ENCODE data around the gene DYNC1LI1. TPM values are rescaled to one million over a fixed set of nuclear protein-coding genes. Genes with fewer than 3 reads are reported as not detected.
"Not testable (repeated sequence)": the region's sequence is repeated elsewhere in the genome, so short reads cannot be mapped to it uniquely, and the experiment has no call there.

DYNC1LI1 gene
- total RNA-seq, 1 donor from 2014 or later: 38.6 TPM

DNA sequence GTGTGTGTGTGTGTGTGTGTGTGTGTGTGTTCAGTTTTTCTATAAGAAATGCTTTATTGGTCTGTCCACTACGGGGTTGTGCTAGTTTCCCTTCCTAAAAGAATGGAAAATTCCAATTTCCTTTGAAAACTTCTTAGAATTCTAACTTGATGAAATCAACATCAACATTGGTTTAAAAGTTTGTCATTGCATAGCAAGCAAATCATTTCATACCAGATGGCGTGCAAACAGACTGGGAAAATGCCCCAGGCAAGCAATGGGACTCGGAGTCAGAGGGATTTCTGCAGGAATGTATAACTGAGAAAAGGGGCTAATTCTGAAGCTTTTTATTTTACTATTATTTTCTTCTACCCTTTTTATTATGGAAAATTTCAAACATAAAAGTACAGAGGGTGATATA, 13.1 kb upstream of the DYNC1LI1 start:
- no peak for DNase-seq (ENCODE audit: low read depth in 2 of 2)

DNA sequence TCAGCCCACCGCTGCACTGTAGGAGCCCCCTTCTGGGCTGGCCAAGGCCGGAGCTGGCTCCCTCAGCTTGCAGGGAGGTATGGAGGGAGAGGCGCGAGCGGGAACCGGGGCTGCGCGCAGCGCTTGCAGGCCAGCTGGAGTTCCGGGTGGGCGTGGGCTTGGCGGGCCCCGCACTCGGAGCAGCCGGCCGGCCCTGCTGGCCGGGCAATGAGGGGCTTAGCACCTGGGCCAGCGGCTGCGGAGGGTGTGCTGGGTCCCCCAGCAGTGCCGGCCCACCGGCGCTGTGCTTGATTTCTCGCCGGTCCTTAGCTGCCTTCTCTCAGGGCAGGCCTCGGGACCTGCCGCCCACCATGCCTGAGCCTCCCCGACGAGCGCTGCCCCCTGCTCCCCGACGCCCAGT, 8.0 kb upstream of the DYNC1LI1 start:
- not testable (repeated sequence) for DNase-seq (ENCODE audit: low read depth in 2 of 2)

DNA sequence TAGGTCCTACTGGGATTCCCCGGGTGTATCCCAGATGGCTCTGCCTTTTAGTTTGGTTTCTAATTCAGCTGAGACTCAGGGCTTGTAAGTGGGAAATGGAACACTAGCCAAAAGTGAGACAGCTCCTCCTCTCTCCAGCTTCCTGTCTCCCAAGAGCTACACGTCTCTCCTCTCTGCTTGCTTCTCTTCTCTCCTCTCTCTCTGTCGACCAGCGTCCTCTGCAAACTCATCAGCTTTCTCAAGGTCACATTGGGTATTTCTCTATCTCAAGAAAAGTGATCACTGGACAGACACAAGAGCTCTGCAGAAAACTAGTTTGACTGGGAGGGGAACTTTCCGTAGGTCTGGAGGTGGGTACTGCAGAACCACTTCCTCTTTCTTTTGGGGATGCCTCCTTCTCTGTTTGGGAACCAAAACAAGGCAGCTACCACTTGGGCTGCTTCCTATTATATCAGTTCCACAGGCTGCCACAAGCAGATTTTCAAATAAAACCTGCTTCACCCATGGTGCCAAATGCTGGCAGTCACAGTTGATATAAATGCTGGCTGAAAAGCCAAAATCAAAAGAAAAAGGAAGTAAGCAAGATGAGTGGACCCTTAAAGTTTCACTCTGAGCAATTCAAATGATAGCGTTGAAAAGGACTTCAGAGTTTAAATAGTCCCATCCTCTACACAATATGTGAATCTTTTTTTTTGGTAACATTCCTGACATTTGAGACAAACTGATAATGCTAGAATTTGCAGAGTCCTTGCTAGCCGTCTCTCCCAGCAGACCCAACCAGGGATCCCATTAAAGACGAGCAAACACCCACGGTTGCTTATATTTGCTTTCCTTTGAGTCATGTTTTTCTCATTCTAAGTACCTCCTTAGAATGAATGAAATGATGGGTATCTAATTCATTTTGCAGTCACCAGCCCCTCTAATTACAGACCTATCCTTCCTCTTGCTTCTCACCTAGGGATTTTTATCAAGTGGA, 7.2 kb upstream of the DYNC1LI1 start:
- no peak for DNase-seq (ENCODE audit: low read depth in 2 of 2)

DNA sequence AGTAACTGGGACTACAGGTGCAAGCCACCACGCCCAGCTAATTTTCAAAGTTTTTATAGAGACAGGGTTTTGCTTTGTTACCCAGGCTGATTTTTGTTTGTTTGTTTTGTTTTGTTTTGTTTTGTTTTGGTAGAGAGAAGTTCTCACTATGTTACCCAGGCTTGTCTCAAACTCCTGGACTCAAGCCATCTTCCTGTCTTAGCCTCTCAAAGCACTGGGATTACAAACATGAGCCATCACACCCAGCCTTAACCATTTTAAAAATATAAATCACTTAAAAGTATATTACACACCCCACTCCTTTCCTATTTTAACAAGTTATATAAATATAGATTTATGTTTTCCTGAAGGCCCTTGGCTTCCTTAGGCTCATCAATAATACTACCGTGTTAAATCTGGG, 6.5 kb upstream of the DYNC1LI1 start:
- DNase-seq (ENCODE audit: low read depth in 2 of 2): no peak

DNA sequence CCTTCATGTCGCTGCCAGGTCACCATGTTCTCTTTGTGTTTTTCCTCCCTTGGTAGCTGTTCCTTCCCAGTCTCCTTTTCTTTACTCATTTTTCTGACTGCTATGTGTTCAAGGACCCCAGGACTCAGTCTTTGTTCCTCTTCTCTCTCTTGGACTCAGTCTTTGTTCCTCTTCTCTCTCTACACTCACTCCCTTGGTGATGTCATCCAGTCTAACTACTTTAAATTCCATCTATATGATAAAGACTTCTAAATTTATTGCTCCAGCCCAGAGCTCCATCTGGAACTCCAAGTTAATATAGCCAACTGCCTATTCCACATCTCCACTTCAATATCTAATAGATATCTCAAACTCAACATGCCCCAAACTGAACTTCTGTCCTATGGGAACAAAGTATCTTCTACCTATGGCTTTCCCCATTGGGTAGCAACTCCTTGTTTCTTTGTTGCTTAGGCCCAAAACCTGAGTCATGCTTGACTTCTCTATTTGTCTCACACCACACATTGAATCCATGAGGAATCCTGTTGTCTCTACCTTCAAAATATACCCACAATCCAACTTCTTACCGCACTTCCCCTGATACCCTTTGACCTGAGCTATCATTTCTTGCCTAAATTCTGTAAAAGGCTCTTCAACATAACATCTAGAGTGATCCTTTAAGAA, 4.9 kb upstream of the DYNC1LI1 start:
- DNase-seq (ENCODE audit: low read depth in 2 of 2): no peak

DNA sequence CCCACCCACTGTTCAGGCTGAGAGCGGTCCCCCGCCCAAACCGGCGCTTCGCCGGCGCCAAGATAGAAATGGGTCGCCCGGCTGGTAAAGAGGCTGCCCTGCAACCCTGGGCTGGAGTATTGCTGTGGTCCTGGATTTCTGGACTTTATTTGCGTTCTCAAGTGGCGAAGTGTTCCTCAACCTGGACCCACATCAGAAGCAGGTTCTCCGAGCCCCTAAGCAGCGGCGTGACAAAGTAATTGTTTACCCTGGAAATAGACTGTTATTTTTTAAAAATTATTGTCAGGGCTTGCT, 481 bp upstream of the DYNC1LI1 start:
- DNase-seq (ENCODE audit: low read depth in 2 of 2): no peak

DNA sequence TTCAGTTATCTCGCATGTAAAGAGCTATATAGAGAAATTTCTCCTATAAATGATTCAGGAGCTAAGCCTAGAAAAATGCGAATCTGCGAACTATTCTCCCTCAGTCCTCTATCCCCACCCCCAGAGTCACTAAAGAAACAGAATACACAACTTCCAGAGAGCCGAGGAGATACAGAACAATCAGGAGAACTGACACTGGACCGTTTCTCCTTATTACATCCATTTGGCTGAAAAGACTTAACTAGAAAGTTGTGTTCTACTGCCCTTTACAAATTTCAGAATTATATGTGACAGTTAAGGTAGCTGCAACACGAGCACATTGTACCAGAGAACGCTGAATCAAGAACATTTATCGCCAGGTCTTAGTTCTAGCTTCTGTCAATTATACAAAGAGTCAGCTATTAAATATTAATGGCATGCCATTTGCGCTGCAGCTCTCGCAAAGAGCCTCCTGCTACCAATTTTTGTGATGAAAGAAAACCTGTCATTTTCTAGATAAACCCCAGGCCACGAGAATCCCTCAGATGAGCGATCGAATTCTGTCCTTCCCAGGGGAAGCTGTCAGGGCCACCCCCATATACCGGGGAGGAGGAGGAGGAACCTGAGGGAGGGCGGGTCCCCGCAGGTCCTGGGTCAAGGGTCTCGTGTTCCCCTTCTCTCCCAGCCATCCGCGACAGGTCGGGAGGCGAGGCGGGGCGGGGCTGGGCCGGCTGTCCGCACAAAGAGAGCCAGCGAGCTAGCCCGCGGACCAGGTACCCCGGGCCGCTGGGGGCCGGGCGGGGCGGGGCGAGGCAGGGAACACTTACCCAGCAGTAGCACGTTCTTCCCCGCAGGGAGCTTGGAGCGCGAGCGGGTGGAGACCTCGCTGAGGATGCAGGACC, 878 bp downstream of the DYNC1LI1 start:
- peak in 1 of 2 donors; percentile 66 for DNase-seq (ENCODE audit: low read depth in 2 of 2)

DNA sequence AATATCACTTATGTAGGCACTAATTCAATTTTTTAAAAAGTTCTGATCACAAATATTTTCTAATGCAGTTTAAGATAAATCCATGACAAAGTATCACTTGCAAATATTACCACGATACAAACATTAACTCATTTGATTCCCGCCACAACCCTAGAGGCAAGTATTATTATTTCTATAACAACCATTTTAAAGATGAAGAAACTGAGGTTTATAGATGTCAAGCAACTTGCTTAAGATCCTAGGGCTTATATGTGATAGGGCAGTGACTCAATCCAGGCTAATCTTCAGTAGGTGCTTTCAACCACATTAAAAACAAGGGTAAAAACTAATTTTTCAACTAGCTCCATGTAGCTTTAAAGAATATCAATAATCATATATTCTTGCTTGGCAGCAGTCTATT, 1.7 kb downstream of the DYNC1LI1 start:
- DNase-seq (ENCODE audit: low read depth in 2 of 2): no peak

DNA sequence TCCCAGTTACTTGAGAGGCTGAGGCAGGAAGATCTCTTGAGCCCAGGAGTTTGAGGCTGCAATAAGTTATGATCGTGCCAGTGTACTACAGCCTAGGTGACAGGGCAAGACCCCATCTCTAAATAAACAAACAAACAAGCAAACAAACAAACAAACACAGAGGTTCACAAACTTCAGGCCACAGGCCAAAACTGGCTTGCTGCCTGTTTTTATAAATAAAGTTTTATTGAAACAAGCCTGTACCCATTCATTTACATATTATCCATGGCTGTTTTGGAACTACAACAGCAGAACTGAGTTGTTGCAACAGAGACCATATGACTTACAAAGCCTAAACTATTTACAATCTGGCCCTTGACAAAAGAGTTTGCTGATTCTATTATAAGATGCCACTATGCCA, 6.5 kb downstream of the DYNC1LI1 start:
- DNase-seq (ENCODE audit: low read depth in 2 of 2): no peak

DNA sequence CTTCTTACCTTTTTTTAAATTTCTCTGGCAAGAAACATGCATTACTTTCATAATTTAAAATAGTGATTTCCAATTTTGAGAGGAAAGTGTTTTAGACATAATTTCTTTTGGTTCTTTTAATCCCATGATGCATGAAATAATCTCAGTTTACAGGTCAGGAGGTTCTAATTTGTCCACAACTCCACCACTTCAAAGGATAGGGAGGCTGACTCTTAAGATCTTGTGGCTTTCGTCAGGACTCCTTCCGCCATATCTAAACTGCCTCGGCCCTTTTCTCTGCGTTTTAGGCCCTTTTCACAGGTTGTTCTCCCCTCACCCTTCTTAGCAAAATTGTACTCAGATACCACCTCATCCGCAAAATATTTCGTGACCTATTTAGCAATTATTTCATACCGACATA, 8.0 kb downstream of the DYNC1LI1 start:
- DNase-seq (ENCODE audit: low read depth in 2 of 2): no peak

DNA sequence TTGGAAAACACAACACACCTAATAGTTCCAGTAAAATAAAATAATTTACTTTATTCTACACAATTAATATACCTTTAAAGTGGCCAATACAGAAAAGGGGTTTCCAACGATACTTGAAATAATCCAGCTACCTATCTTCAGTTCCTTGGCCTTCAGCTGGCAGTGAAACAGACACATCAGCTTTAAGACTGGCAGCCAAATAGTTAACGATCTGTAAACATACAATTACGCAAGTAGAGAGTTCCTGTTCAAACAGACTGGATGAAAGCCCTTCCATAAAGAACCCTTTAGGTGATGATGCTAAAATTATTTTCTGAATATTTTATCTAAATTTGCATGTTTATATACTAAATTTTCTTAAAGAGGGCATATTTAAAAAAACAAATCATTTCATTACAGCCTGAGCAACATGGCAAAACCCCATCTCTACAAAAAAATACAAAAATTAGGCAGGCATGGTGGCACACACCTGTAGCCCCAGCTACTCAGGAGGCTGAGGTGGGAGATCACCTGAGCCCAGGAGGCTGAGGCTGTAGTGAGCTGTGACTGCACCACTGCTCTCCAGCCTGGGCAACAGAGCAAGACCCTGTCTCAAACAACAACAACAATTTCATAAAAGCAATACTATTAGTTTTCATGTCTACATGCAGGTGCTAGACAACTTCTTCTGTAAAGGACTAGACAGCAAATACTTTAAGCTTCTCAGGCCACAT, 12.9 kb downstream of the DYNC1LI1 start:
- DNase-seq (ENCODE audit: low read depth in 2 of 2): no peak

DNA sequence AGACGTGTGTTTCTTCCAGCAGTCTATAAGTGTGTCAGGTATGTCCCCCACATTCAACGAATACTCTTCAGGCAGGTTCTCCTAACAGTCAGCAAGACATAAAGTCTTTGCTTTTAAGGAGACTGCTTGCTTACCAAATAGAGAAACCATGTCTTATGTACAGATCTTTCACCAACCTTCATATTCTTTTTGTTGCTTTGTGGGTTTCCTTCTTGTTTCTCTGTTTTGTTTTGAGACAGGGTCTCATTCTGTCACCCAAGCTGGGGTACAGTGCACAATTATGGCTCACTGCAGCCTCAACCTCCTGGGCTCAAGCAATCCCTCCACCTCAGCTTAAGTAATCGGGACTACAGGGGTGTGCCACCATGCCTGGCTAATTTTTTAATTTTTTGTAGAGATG, 14.3 kb downstream of the DYNC1LI1 start:
- DNase-seq (ENCODE audit: low read depth in 2 of 2): no peak

DNA sequence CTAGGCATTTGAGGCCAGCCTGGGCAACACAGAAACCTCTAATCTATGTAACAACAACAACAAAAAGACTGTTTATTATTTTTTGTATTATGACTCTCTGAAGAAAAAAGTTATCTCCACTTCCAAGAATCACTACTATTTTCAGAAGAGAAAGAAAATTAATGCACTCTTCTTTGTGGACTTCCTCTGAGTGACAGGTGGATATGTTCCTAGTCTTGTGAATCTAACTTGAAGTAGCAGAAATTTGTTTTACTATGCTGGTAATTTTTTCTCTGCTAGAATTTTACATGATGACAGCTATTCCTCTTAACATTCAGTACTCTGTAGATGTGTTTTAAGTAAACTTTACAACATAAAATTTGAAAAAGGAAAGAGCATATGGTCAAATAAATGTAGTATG, 16.7 kb downstream of the DYNC1LI1 start:
- no peak for DNase-seq (ENCODE audit: low read depth in 2 of 2)

DNA sequence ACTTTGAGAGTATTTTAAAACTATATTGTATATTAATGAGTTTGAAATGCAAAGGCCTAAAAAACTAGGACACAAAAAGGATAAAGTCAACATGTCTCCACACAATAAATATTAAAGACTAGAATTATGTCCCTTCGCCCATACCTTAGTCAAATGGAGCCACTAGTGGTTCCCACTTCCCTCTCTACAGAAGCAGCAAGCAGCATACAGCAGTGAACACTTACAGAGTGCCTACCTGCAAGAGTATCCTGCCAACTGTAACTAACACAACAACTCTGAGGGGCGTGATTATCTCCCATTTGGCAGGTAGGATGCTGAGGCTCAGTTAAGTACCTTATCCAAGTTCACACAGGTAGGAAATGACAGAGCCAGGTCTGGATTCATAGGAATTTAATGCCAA, 17.2 kb downstream of the DYNC1LI1 start:
- DNase-seq (ENCODE audit: low read depth in 2 of 2): no peak

DNA sequence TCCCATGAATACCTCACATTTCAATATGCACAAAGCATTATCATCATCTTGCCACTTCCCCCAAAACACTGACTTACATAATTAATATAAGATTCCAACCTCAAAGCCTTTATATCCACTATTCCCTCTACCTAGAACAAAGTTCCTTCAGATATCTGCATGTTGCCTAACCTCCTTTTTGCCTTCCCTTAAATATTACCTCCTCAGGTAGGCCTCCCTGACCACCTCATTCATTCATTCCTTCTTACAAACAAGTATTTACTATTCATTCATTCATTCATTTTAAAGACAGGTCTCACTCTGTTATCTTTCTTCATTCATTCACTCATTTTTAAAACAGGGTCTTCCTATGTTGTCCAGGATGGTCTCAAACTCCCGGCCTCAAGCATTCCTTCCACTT, 18.6 kb downstream of the DYNC1LI1 start:
- no peak for DNase-seq (ENCODE audit: low read depth in 2 of 2)

DNA sequence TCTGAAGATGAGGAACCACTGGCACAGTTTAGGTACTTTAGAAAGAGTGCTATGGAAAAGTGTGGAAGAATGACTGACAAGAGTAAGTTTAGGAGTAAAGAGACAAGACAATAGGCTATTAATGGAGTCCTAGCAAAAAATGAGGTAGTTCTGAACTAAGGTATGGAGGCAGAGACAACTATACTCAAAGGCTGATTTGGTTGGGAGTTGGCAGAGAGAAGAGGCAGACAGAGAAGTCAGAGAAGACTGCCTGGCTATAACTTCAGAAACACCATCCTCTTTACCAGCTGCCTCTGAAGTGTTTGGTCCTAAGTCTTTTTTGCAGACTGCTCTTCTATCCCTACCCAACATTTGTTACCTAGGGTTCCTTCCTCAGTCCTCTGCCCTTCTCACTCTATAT, 19.2 kb downstream of the DYNC1LI1 start:
- no peak for DNase-seq (ENCODE audit: low read depth in 2 of 2)

DNA sequence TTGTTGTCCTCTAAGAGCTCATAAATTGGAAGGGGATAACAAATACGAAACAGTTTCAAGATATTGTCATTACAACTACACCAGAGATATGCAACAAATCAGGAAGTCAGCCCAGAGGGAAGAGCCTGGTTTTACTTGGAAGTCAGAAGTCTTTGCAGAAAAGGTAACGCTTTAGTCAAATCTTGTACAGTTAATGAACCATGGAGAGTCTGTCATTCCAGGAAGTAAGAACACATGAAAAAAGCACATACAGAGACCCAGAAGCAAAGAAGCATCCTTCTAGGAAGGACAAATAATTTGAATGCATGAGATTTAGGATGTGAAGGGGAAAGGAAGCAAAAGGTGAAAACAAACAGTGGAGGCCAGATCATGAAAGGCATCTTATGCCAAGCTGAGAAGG, 19.6 kb downstream of the DYNC1LI1 start:
- DNase-seq (ENCODE audit: low read depth in 2 of 2): no peak

DNA sequence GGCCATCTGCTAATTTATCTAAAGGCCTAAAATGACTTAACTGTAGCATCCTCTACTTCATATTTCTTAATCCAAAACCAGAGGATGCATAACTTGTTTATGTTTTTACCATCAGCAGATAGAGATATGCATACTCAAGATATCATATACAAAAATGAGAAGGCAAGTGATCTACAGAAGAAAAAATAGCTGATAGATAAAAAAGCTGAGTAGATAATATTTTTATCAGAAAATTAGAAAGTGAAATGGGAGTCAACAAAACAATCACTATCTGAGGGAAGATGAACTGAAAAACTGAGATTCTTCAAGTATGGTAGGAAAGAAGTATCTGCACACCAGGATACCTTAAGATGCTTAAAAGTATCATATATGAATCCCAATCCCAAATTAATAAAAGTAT, 25.4 kb downstream of the DYNC1LI1 start:
- DNase-seq (ENCODE audit: low read depth in 2 of 2): no peak

DNA sequence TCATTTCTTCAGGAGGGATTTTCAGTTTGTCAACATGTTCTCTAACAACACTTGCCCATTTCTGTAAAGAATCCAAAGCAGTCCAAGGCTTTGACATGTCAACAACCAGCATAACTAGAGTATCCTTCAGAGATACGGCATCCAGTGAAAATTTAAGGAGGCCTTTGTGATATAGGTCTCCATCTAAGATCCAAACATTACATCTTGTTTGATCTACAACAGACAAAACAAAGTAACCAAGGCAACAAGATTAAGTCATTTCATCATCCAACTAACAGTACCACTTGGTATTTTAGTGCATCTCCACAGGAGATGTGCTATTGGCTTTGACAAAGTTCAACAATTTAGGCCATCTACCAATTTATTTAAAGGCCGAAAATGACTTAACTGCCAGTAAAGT, 25.8 kb downstream of the DYNC1LI1 start:
- DNase-seq (ENCODE audit: low read depth in 2 of 2): no peak

DNA sequence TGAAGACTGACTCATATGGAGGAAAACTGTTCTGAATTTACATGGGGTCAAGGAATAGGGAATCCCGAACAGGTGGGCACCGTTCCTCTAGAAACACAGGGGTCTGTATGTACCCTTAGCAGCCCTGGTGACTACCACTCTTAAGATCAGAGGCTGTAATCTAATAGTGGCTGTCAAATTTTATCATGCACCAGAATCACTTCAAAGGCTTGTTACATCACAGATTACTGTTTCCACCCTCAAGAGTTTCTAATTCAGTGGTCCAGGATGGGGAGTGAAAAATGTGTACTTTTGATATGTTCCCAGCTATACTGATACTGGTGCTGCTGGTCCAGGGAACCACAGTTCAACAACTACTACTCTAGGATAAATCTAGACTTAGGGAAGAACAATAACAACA, 27.9 kb downstream of the DYNC1LI1 start:
- DNase-seq (ENCODE audit: low read depth in 2 of 2): no peak

DNA sequence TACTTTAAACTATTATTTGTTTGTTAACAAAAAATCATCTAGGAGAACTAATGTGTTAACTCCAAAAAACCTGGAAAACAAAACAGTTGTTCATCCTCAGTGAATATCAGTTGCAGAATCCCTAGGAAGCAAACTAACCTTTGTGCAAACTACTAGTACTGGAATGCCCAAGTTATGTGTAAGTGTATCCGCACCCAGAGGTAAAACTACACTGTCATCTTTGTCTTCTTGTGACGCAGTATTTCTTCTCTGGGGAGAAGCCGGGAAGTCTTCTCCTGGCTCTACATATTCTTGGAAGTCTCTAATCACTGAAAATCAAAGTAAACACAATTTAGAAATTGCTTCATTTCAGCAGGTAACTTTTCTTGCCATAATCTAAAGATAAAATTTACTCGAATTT, 29.8 kb downstream of the DYNC1LI1 start:
- no peak for DNase-seq (ENCODE audit: low read depth in 2 of 2)

DNA sequence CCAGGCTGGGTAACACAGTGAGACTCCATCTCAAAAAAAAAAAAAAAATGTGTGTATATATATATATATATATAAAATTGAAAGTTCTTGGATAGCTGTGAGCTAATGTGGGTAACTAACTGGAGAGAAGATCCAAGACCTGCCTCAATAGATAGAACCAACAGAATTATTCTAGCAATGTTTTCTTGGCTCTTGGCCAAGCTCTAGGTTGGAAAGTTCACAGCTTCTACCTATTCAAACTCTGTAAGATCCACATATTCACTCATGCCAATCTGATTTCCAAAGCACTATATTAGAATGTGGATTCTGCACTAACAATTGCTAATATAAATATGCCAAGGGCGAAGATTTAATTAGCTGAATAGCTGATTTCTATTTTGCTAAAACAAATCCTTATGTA, 38.2 kb downstream of the DYNC1LI1 start:
- peak; percentile 2 to 14 for DNase-seq (ENCODE audit: low read depth in 2 of 2)

Measured in dermis microvascular lymphatic vessel endothelial cell (primary cell).